Kidney epithelial cell (primary cell): ENCODE measurements around the gene DHDDS. TPM values are rescaled to one million over a fixed set of nuclear protein-coding genes. Genes with fewer than 3 reads are reported as not detected.

Source experiments
- DNase-seq: peaks from one replicate; pipeline ENCODE4 v3.0.0-alpha.2; 2010; ENCODE audit warnings: low read depth
- H3K27me3 ChIP-seq: 2 replicates; pipeline ENCODE4 v1.6.0; 2011; ENCODE audit warnings: low read length; ENCODE audit not compliant: control insufficient read depth, insufficient read depth
- H3K36me3 ChIP-seq: 2 replicates; pipeline ENCODE4 v1.5.1; 2011; ENCODE audit warnings: low read length; ENCODE audit not compliant: control insufficient read depth, insufficient read depth
- H3K4me3 ChIP-seq: 2 replicates; pipeline ENCODE4 v1.5.1; 2011; ENCODE audit warnings: low read depth, mild to moderate bottlenecking, control low read depth, low read length
- CTCF ChIP-seq: IDR thresholded peaks from 2 replicates; pipeline ENCODE4 v1.5.1; 2011; ENCODE audit warnings: mild to moderate bottlenecking, moderate library complexity, low read length, control low read depth, inconsistent platforms; ENCODE audit not compliant: insufficient read depth, poor library complexity, severe bottlenecking
- total RNA-seq: library from RNA; depleted of rRNA; stranded (reverse); fragments of >200 nt; gene quantifications from 2 replicates; pipeline ENCODE4 v1.2.3, GENCODE V29; 2015

The DHDDS gene
- total RNA-seq, 1 donor from 2014 or later: 52.7 TPM

- no peak for TF ChIP-seq CTCF
- H3K36me3 ChIP-seq: peaks cover 1% of the 10 kb centered on the region
These were observed 43.9 kb downstream of the DHDDS start for GRCh38 chr1:26475989-26476388.

GRCh38 chr1:26476958-26477357 lies 44.8 kb downstream of the DHDDS start:
- Histone ChIP-seq H3K4me3 (no peak overlapping the region), H3K27me3 (no peaks in the 10 kb centered on the region), H3K36me3 (peaks cover 1% of the 10 kb centered on the region)
- TF ChIP-seq CTCF: no peak
- DNase-seq: no peak

More at GRCh38 chr1:26475989-26476388, 43.9 kb downstream of the DHDDS start:
- Histone ChIP-seq H3K4me3 (no peak overlapping the region), H3K27me3 (no peaks in the 10 kb centered on the region)
- no peak for DNase-seq

- H3K4me3 ChIP-seq: no peak overlapping the region
These were observed 45.5 kb downstream of the DHDDS start for GRCh38 chr1:26477446-26478152.

GRCh38 chr1:26478159-26478558 lies 46.0 kb downstream of the DHDDS start:
- no peak for TF ChIP-seq CTCF
- H3K27me3 ChIP-seq: no peaks in the 10 kb centered on the region
- no peak overlapping the region for H3K4me3 ChIP-seq
- peaks cover 1% of the 10 kb centered on the region for H3K36me3 ChIP-seq
- no peak for DNase-seq

More at GRCh38 chr1:26477446-26478152, 45.5 kb downstream of the DHDDS start:
- Histone ChIP-seq H3K36me3 (peaks cover 1% of the 10 kb centered on the region), H3K27me3 (no peaks in the 10 kb centered on the region)
- DNase-seq: no peak
- TF ChIP-seq CTCF: no peak

GRCh38 chr1:26478988-26479387 lies 46.9 kb downstream of the DHDDS start:
- no peaks in the 10 kb centered on the region for H3K27me3 ChIP-seq
- TF ChIP-seq CTCF: no peak
- DNase-seq: no peak
- no peaks in the 10 kb centered on the region for H3K36me3 ChIP-seq
- H3K4me3 ChIP-seq: no peak overlapping the region

GRCh38 chr1:26482921-26483320 lies 50.8 kb downstream of the DHDDS start:
- no peak for DNase-seq
- no peak for TF ChIP-seq CTCF

More at GRCh38 chr1:26482921-26483320, 50.8 kb downstream of the DHDDS start:
- H3K36me3 ChIP-seq: no peaks in the 10 kb centered on the region
- H3K27me3 ChIP-seq: no peaks in the 10 kb centered on the region
- no peak overlapping the region for H3K4me3 ChIP-seq
